Vagina (tissue), 2 donors: ENCODE measurements around the gene KPNB1.

Experiments used
- POLR2A ChIP-seq, 2 donors: fragments of 450-650 bp; IDR thresholded peaks; one replicate each; pipeline ENCODE4 v1.6.1; 2017; ENCODE audit warnings: antibody characterized with exemption in 2 of 2, mild to moderate bottlenecking in 2 of 2, moderate library complexity in 2 of 2
- TF ChIP-seq, protein P1 (sequence below), 3 experiments: fragments of 450-650 bp in 2 of 3; fragments of 200-600 bp in 1 of 3; sonication (generic) in 1 of 3; IDR thresholded peaks; one replicate each; pipeline ENCODE4 v1.5.1; 2017 to 2019; ENCODE audit warnings: antibody characterized with exemption in 3 of 3, mild to moderate bottlenecking in 2 of 3, moderate library complexity in 2 of 3

DNA sequence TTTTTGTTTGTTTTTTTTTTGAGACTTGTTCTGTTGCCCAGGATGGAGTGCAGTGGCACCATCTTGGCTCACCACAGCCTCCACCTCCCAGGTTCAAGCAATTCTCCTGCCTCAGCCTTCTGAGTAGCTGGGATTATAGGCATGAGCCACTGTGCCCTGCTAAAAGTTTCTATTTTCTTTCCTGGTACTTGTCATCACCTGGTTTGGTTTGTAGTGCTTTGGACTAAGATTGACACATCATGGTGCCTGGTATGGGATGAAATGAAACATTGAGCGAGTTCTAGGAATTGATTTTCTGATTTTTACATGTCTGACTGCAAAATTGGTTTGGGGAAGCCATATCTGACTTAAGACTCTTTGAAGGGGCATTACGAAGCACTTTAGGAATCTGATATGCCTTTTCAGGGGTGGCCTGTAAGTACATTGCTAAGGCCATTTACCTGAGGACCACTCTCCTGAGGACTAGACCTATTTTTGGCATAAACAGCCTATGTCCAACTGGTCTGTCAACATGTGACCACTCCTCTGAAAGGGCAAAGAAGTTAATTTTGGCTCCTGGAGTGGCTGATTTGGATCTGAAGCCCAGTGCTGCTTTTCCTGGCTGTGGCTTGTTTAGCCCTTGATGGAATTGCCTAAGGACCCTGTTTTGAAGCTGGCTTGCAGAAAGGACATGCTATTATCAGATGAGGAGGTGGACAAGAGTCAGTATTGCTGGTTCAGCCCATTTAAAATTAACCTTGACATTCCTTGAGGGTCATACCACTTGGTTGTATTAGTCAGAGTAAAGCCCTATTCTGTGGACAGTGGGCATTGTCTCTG lies 25.9 kb downstream of the KPNB1 start:
- TF ChIP-seq POLR2A (IDR thresholded peaks at IDR 0.05): no peak
- TF ChIP-seq, protein P1, sequence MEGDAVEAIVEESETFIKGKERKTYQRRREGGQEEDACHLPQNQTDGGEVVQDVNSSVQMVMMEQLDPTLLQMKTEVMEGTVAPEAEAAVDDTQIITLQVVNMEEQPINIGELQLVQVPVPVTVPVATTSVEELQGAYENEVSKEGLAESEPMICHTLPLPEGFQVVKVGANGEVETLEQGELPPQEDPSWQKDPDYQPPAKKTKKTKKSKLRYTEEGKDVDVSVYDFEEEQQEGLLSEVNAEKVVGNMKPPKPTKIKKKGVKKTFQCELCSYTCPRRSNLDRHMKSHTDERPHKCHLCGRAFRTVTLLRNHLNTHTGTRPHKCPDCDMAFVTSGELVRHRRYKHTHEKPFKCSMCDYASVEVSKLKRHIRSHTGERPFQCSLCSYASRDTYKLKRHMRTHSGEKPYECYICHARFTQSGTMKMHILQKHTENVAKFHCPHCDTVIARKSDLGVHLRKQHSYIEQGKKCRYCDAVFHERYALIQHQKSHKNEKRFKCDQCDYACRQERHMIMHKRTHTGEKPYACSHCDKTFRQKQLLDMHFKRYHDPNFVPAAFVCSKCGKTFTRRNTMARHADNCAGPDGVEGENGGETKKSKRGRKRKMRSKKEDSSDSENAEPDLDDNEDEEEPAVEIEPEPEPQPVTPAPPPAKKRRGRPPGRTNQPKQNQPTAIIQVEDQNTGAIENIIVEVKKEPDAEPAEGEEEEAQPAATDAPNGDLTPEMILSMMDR (IDR thresholded peaks at IDR 0.05): no peak
